AG09309 (cell line): Measurements from ENCODE around the gene USP30.
"Not testable (repeated sequence)": the region's sequence is repeated elsewhere in the genome, so short reads cannot be mapped to it uniquely, and the experiment has no call there.

ENCODE experiments used
- DNase-seq: peaks from one replicate; pipeline ENCODE4 v3.0.0-alpha.2; 2010; ENCODE audit warnings: low read depth
- H3K4me3 ChIP-seq: 2 replicates; pipeline ENCODE4 v1.5.1; 2011; ENCODE audit warnings: mild to moderate bottlenecking, low read depth, low read length, moderate library complexity; ENCODE audit not compliant: control insufficient read depth
- CTCF ChIP-seq: IDR thresholded peaks from 2 replicates; pipeline ENCODE4 v1.5.1; 2011; ENCODE audit warnings: mild to moderate bottlenecking, low read depth, low read length, inconsistent platforms; ENCODE audit not compliant: insufficient read depth, control insufficient read depth; ENCODE audit errors: missing control alignments

The USP30 gene

GRCh38 chr12:109053382-109054123 lies 1.2 kb downstream of the USP30 start:
- peak overlapping the region; percentile 93 for H3K4me3 ChIP-seq
- DNase-seq = no peak
- no peak for TF ChIP-seq CTCF

GRCh38 chr12:109054124-109054513 lies 1.7 kb downstream of the USP30 start:
- H3K4me3 ChIP-seq = not testable (repeated sequence)

GRCh38 chr12:109054520-109054919 lies 2.1 kb downstream of the USP30 start:
- no peak for TF ChIP-seq CTCF
- DNase-seq = no peak
- H3K4me3 ChIP-seq = no peak overlapping the region

More at GRCh38 chr12:109054124-109054513, 1.7 kb downstream of the USP30 start:
- not testable (repeated sequence) for DNase-seq

- TF ChIP-seq CTCF = no peak
- DNase-seq = no peak
- H3K4me3 ChIP-seq = no peak overlapping the region
Observed at GRCh38 chr12:109056891-109057290, 4.5 kb downstream of the USP30 start.

GRCh38 chr12:109057376-109057775 lies 5.0 kb downstream of the USP30 start:
- no peak for DNase-seq
- H3K4me3 ChIP-seq = no peak overlapping the region
- no peak for TF ChIP-seq CTCF

GRCh38 chr12:109058773-109059172 lies 6.4 kb downstream of the USP30 start:
- TF ChIP-seq CTCF = no peak
- no peak for DNase-seq
- no peak overlapping the region for H3K4me3 ChIP-seq

GRCh38 chr12:109064143-109064542 lies 11.8 kb downstream of the USP30 start:
- no peak overlapping the region for H3K4me3 ChIP-seq
- DNase-seq = no peak
- TF ChIP-seq CTCF = no peak
